Fibroblast of skin of scalp (primary cell): ENCODE results near the gene AHDC1.
A peak's percentile ranks its signal among the peaks of the same experiment; 100 is the strongest.

ENCODE experiments used
- DNase-seq: peaks from one replicate; pipeline ENCODE4 v3.0.0-alpha.2; 2013

The AHDC1 gene

GRCh38 chr1:27577504-27578188, 26.3 kb downstream of the AHDC1 start:
- DNase-seq: no peak

GRCh38 chr1:27576806-27577227, 27.1 kb downstream of the AHDC1 start:
- no peak for DNase-seq

GRCh38 chr1:27575840-27576331, 28.1 kb downstream of the AHDC1 start:
- no peak for DNase-seq

- DNase-seq: peak; percentile 90
These were observed 28.8 kb downstream of the AHDC1 start for GRCh38 chr1:27574871-27575831.

- peak; percentile 55 for DNase-seq
These were observed 29.8 kb downstream of the AHDC1 start for GRCh38 chr1:27574001-27574781.

- peak; percentile 81 for DNase-seq
These were observed 31.1 kb downstream of the AHDC1 start for GRCh38 chr1:27572679-27573426.

- DNase-seq: no peak
These were observed 31.8 kb downstream of the AHDC1 start for GRCh38 chr1:27572019-27572678.

GRCh38 chr1:27571439-27572018, 32.4 kb downstream of the AHDC1 start:
- DNase-seq: no peak

- no peak for DNase-seq
These were observed 33.2 kb downstream of the AHDC1 start for GRCh38 chr1:27570784-27571183.

GRCh38 chr1:27570356-27570755, 33.6 kb downstream of the AHDC1 start:
- DNase-seq: no peak

- no peak for DNase-seq
These were observed 34.2 kb downstream of the AHDC1 start for GRCh38 chr1:27569506-27570291.

- no peak for DNase-seq
These were observed 34.9 kb downstream of the AHDC1 start for GRCh38 chr1:27569088-27569460.

- DNase-seq: peak; percentile 87
These were observed 35.5 kb downstream of the AHDC1 start for GRCh38 chr1:27568300-27569087.

GRCh38 chr1:27567971-27568299, 36.0 kb downstream of the AHDC1 start:
- DNase-seq: no peak

GRCh38 chr1:27567146-27567526, 36.8 kb downstream of the AHDC1 start:
- DNase-seq: no peak

- DNase-seq: peak; percentile 31
These were observed 37.3 kb downstream of the AHDC1 start for GRCh38 chr1:27566462-27567145.

- DNase-seq: no peak
These were observed 39.0 kb downstream of the AHDC1 start for GRCh38 chr1:27564710-27565649.
